ENCODE results near the gene IL12RB1.

- TF ChIP-seq EZH2 (IDR thresholded peaks at IDR 0.05; ENCODE audit: low read length) (no peak), CTCF (optimal IDR thresholded peaks at IDR 0.05 in 1 of 3, IDR thresholded peaks at IDR 0.05 in 1 of 3, conservative IDR thresholded peaks at IDR 0.05 in 1 of 3; ENCODE audit: extremely low read depth in 1 of 3, insufficient read depth in 2 of 3, low read length in 3 of 3) (no peak)
These were observed 66.3 kb downstream of the IL12RB1 start for GRCh38 chr19:18020212-18021085.

All from keratinocyte (primary cell).